Measurements from ENCODE around the gene GLCCI1. TPM values are rescaled to one million over a fixed set of nuclear protein-coding genes. Genes with fewer than 3 reads are reported as not detected.
"Not testable (repeated sequence)": the region's sequence is repeated elsewhere in the genome, so short reads cannot be mapped to it uniquely, and the experiment has no call there.

Gene GLCCI1
- total RNA-seq, 2 experiments from 2014 or later, result 27.9 to 29.6 TPM

- H3K4me1 Mint-ChIP-seq, result peaks cover 9% of the 10 kb centered on the region
These were observed 96.8 kb downstream of the GLCCI1 start for GRCh38 chr7:8065356-8065813.

GRCh38 chr7:8068892-8069686, 100.5 kb downstream of the GLCCI1 start:
- H3K4me1 Mint-ChIP-seq, result peaks cover under 1% of the 10 kb centered on the region
- CTCF ChIA-PET, result no interaction called here

More at GRCh38 chr7:8065356-8065813, 96.8 kb downstream of the GLCCI1 start:
- Mint-ChIP-seq H3K4me3 (no peak overlapping the region), H3K9me3 (peaks cover 16% of the 10 kb centered on the region), H3K27me3 (no peaks in the 10 kb centered on the region), H3K36me3 (ENCODE audit: low read depth) (peaks cover 68% of the 10 kb centered on the region), H3K27ac (no peak overlapping the region)
- no peak for DNase-seq
- POLR2A ChIA-PET, result no interaction called here
- CTCF ChIA-PET, result interaction anchor here (1.3 to 1.6 kb wide), 2 partner anchors 13 to 16 kb away, joined by 3 to 5 read pairs; no protein-coding TSS in a partner anchor

GRCh38 chr7:8070451-8071180, 102.0 kb downstream of the GLCCI1 start:
- Mint-ChIP-seq H3K9me3 (peaks cover 7% of the 10 kb centered on the region), H3K27me3 (no peaks in the 10 kb centered on the region), H3K36me3 (ENCODE audit: low read depth) (peaks cover 59% of the 10 kb centered on the region), H3K27ac (no peak overlapping the region), H3K4me1 (no peaks in the 10 kb centered on the region), H3K4me3 (no peak overlapping the region)
- DNase-seq, result no peak
- ChIA-PET CTCF (interaction anchor here (0.6 to 0.7 kb wide), 2 partner anchors 27 to 73 kb away, joined by 3 to 4 read pairs; no protein-coding TSS in a partner anchor), POLR2A (no interaction called here)

More at GRCh38 chr7:8068892-8069686, 100.5 kb downstream of the GLCCI1 start:
- no peaks in the 10 kb centered on the region for H3K27me3 Mint-ChIP-seq
- POLR2A ChIA-PET, result no interaction called here
- no peak overlapping the region for H3K4me3 Mint-ChIP-seq
- H3K9me3 Mint-ChIP-seq, result peaks cover 13% of the 10 kb centered on the region
- no peak overlapping the region for H3K27ac Mint-ChIP-seq
- H3K36me3 Mint-ChIP-seq (ENCODE audit: low read depth), result peaks cover 64% of the 10 kb centered on the region
- DNase-seq, result no peak

DNA sequence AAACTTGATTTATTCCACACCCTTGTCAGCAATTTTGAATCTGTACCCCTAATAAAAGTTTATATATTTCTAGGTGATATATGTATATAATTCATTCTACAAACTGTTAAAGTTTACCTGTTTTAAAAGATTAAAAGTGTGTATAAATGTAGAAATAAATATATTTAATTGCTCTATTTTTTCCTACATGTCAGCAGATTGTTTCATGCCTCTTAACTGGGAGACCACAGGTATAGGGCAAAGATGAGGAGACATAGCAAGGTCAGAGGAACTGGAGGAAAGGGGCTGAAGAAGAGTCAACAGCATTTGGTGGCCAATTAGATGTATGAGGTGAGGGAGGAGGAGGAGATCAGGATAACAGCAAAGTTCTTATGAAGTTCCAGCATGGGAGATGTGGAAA, 109.8 kb downstream of the GLCCI1 start:
- no peak for DNase-seq
- Mint-ChIP-seq H3K9me3 (no peaks in the 10 kb centered on the region), H3K27ac (no peak overlapping the region), H3K4me1 (no peaks in the 10 kb centered on the region), H3K27me3 (no peaks in the 10 kb centered on the region), H3K36me3 (ENCODE audit: low read depth) (peaks cover 24% of the 10 kb centered on the region), H3K4me3 (no peak overlapping the region)
- CTCF ChIA-PET, result interaction anchor here (0.6 kb wide), 1 partner anchor 139 kb away, joined by 3 read pairs; no protein-coding TSS in a partner anchor
- POLR2A ChIA-PET, result no interaction called here

DNA sequence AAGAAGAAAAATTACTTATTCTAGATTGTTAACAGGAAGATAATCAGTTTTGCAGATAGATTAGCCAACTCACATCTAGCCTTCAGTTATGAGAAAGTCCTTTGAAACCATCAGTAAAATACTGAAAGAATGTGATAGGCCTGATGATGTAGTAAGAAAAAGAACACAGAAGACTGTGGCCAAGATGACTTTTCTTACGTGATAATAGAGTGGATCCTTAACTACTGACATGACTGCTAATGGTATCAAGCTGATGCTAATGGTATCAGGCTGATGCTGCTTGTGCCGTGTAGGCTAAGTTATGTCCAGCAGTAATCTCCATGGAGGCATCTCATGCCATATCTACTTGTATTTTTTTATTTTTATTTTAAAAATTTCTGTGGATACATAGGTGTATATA, 114.2 kb downstream of the GLCCI1 start:
- no peak overlapping the region for H3K27ac Mint-ChIP-seq
- H3K4me3 Mint-ChIP-seq, result no peak overlapping the region
- no peaks in the 10 kb centered on the region for H3K9me3 Mint-ChIP-seq
- peaks cover 1% of the 10 kb centered on the region for H3K4me1 Mint-ChIP-seq
- ChIA-PET CTCF (interaction anchor here (1.5 kb wide), 1 partner anchor 11 kb away, joined by 5 read pairs; no protein-coding TSS in a partner anchor), POLR2A (no interaction called here)
- H3K27me3 Mint-ChIP-seq, result no peaks in the 10 kb centered on the region
- no peak for DNase-seq
- peaks cover 41% of the 10 kb centered on the region for H3K36me3 Mint-ChIP-seq (ENCODE audit: low read depth)

- H3K9me3 Mint-ChIP-seq, result no peaks in the 10 kb centered on the region
- H3K4me1 Mint-ChIP-seq, result peaks cover 1% of the 10 kb centered on the region
- DNase-seq, result no peak
- no peaks in the 10 kb centered on the region for H3K27me3 Mint-ChIP-seq
- peaks cover 48% of the 10 kb centered on the region for H3K36me3 Mint-ChIP-seq (ENCODE audit: low read depth)
- CTCF ChIA-PET, result no interaction called here
- H3K27ac Mint-ChIP-seq, result no peak overlapping the region
- POLR2A ChIA-PET, result no interaction called here
- H3K4me3 Mint-ChIP-seq, result no peak overlapping the region
These were observed 116.2 kb downstream of the GLCCI1 start for GRCh38 chr7:8084836-8085235.

DNA sequence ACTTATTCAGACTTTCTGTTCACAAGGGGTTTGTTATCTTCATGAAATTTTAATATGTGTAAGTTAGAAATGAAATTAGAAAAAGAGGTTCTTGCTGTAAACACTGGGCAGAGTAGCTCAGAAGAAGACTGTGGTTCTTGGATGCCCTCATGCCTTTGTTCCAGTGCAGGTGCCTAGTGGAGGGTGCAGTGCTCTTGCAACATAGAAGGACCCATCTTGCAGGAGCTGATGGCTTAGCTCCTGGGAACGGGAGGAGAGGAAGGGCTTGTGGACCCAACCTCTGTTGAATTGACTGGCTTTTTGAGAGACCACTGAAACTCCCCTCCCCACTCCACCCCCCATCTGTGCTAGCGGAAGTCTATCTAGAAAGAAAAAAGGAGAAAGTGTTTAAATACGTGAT, 116.8 kb downstream of the GLCCI1 start:
- no peaks in the 10 kb centered on the region for H3K9me3 Mint-ChIP-seq
- ChIA-PET CTCF (no interaction called here), POLR2A (no interaction called here)
- H3K4me1 Mint-ChIP-seq, result peaks cover 1% of the 10 kb centered on the region
- no peak for DNase-seq
- H3K4me3 Mint-ChIP-seq, result no peak overlapping the region
- H3K27ac Mint-ChIP-seq, result no peak overlapping the region
- H3K36me3 Mint-ChIP-seq (ENCODE audit: low read depth), result peaks cover 50% of the 10 kb centered on the region
- H3K27me3 Mint-ChIP-seq, result no peaks in the 10 kb centered on the region

GRCh38 chr7:8086239-8086638, 117.6 kb downstream of the GLCCI1 start:
- H3K4me1 Mint-ChIP-seq, result peaks cover 1% of the 10 kb centered on the region
- H3K27ac Mint-ChIP-seq, result no peak overlapping the region
- peaks cover 50% of the 10 kb centered on the region for H3K36me3 Mint-ChIP-seq (ENCODE audit: low read depth)
- no peak for DNase-seq
- ChIA-PET POLR2A (no interaction called here), CTCF (no interaction called here)
- no peak overlapping the region for H3K4me3 Mint-ChIP-seq
- no peaks in the 10 kb centered on the region for H3K9me3 Mint-ChIP-seq
- H3K27me3 Mint-ChIP-seq, result no peaks in the 10 kb centered on the region

- no peaks in the 10 kb centered on the region for H3K27me3 Mint-ChIP-seq
- POLR2A ChIA-PET, result no interaction called here
- DNase-seq, result no peak
- no peak overlapping the region for H3K27ac Mint-ChIP-seq
- H3K4me1 Mint-ChIP-seq, result peaks cover 1% of the 10 kb centered on the region
- no peak overlapping the region for H3K4me3 Mint-ChIP-seq
- H3K36me3 Mint-ChIP-seq (ENCODE audit: low read depth), result peaks cover 43% of the 10 kb centered on the region
- CTCF ChIA-PET, result no interaction called here
- no peaks in the 10 kb centered on the region for H3K9me3 Mint-ChIP-seq
These were observed 120.6 kb downstream of the GLCCI1 start for GRCh38 chr7:8089036-8089780.

- Mint-ChIP-seq H3K9me3 (peaks cover 4% of the 10 kb centered on the region), H3K36me3 (ENCODE audit: low read depth) (peaks cover 27% of the 10 kb centered on the region), H3K4me3 (no peak overlapping the region), H3K27ac (no peak overlapping the region), H3K27me3 (no peaks in the 10 kb centered on the region), H3K4me1 (peaks cover 1% of the 10 kb centered on the region)
- no peak for DNase-seq
- CTCF ChIA-PET, result no interaction called here
- POLR2A ChIA-PET, result no interaction called here
These were observed 123.5 kb downstream of the GLCCI1 start for GRCh38 chr7:8092140-8092539.

GRCh38 chr7:8094164-8095140, 125.9 kb downstream of the GLCCI1 start:
- peaks cover 15% of the 10 kb centered on the region for H3K9me3 Mint-ChIP-seq
- CTCF ChIA-PET, result interaction anchor here (1.6 kb wide), 1 partner anchor 12 kb away, joined by 5 read pairs; no protein-coding TSS in a partner anchor

GRCh38 chr7:8101292-8101691, 132.7 kb downstream of the GLCCI1 start:
- H3K9me3 Mint-ChIP-seq, result peaks cover 26% of the 10 kb centered on the region
- peaks cover 17% of the 10 kb centered on the region for H3K4me1 Mint-ChIP-seq
- CTCF ChIA-PET, POLR2A ChIA-PET, H3K27me3 Mint-ChIP-seq, H3K27ac Mint-ChIP-seq, H3K4me3 Mint-ChIP-seq, DNase-seq: not testable (repeated sequence)
- peaks cover 11% of the 10 kb centered on the region for H3K36me3 Mint-ChIP-seq (ENCODE audit: low read depth)

More at GRCh38 chr7:8094164-8095140, 125.9 kb downstream of the GLCCI1 start:
- H3K4me3 Mint-ChIP-seq, result no peak overlapping the region
- H3K4me1 Mint-ChIP-seq, result no peaks in the 10 kb centered on the region
- H3K27me3 Mint-ChIP-seq, result no peaks in the 10 kb centered on the region
- no peak for DNase-seq
- no peak overlapping the region for H3K27ac Mint-ChIP-seq
- POLR2A ChIA-PET, result no interaction called here
- H3K36me3 Mint-ChIP-seq (ENCODE audit: low read depth), result peaks cover 18% of the 10 kb centered on the region

All from activated CD4-positive, alpha-beta T cell treated with anti-CD3 and anti-CD28 coated beads, Interleukin-2, amount 10 ng/mL, durations not matched to agents 7 days and 5 days (primary cell).